Stimulated activated CD4-positive, alpha-beta T cell treated with anti-CD3 and anti-CD28 coated beads, TNF-alpha, amount 100 ng/mL, for 4 hours (primary cell): ENCODE measurements around the gene SMG7.
A peak's percentile ranks its signal among the peaks of the same experiment; 100 is the strongest.

Experiments
- DNase-seq, 3 experiments: peaks; one replicate each; pipeline ENCODE4 v3.0.0-alpha.2; 2020; ENCODE audit warnings: low read depth in 3 of 3

The SMG7 gene

DNA sequence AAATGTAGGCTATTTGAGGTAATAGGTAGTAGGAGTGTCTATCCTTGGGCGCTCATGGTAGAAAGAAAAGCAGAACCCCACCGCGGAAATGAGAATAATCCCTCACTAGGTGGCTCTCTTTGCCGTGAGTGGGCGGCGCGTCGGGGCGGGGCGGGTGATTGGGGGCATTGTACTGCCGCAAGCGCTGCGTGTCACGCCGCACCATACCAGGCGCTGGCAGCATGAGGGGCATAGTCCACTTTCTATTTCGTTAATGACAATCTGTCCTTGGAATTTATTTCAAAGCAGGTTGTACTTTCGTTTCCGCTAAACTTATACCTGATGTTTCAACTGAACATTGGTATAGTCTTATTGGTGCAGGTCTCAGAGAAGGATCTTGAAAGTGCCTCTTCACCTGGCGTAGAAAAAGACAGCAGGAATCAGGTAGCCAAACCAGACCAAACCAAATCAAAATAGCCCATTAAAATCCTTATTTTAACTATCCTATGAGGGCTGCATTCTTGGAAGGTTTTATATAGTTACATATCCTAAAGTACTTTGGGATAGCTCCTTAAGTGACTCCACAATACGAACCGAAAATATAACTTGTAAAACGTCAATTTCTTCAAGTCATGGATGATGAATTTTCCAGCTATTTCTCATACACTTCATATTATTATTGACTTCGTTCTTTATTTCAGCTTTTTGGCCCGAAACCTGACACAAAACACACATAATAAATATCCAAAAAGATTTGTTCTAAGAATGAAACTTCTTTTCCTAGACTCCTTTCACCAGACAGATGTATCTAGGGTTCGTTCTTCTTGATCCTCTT, 1.9 kb upstream of the SMG7 start:
- DNase-seq: peak; percentile 80 to 90 (median 89)

DNA sequence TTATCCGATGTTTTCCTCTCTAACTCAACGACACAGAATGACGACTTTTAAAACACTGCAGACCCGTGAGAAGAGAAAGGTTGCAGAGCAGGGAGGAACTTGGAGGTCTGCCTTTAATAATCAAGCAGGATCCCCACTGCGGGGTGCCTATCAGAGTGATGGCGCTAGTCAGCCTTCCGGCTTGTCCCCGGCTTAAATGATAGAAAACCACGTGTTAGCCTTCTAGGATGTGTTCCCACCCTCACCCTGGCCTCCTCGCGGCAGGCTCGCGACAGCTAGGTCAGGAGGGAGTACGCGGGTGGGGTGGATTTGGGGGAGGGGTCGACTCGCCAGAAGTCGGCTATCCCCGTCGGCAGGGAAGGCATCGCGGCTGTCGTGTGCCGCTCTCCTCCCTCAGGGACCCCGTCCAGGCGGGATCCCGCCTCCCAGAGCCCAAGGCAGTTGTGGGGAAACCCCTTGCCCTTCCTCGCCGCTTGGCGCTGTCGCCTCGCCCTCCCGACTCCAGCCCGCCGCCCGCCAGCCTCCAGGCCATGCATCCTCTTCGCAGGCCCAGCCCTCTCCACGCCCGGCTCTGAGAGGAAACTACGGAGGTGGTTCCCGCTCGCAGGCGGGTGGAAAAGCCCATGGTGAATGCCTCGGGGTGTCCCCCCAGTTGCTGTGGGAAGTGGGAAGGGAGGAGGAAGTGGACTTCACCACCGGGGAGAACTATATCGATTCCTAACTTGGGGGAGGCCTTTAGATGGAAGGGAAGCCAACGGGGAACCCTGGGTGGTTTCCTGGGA, 1.1 kb upstream of the SMG7 start:
- peak; percentile 56 to 58 (median 56) for DNase-seq

DNA sequence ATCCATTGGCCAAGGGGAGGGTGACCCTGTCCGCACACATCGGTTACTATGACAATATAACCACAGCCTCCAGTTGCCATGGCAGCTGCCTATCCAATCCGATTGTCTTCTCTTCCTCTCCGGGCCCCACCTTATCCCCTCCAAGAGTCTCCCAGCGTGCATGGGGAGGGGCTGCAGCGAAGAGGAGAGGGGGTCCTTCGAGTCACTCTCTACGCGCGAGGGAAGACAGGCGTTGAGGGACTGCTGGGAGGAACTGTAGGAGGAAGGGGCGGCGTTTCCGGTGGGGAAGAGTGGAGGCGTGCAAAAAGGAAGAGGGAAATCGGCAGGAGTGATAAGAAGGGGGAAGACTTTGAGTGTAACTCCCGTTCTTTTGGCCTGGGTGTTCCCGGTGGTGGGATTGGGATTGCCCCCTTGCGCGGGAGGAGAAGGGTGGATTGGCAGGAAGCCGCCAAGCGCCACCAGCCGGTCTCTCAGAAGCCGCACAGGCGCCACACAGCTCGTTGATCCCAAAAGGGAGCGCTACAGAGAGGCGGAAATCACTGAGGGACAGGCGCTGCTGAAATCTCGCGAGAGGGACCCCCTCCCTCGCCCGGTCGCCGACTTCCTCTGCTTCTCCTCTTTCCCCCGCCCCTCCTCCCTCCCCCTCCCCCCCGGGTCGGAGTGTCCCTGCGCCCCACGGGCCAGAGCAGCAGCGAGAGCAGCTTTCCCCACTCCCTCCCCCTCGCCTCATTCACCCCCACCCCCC, 384 bp upstream of the SMG7 start:
- peak; percentile 96 to 98 (median 97) for DNase-seq

DNA sequence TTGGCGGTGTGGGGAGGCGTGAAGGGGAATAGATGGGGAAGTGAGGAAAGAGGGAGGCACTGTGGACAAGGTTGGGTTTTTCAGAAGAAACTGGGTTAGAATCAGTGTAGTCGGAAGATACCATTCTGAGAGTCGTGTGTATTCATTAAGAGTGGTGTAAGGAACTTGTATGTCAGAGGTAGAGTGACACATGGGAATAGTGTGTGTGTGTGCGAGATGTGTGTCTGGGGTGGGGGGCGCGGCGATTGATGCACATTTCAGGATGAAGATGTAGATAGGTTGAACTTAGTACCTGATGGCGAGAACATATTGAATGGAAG, 878 bp downstream of the SMG7 start:
- DNase-seq: no peak

DNA sequence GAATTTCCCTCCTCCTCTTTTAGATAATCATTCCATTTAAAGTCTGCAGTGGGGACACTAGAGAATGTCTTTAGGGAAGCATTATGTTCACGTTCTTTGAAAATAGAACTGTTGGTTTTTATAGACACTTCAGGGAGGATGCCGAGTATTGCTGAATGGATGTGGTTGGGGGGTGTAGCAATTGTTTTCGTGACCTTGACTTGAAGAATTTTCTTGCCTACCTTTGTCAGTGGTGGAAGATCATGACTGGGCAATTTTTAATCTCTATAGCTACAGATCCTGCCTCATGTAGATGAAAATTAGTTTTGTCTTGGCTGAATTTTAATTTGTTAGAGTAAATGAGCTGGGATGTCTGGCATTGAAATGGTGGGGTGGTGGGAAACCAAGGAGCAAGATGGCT, 3.8 kb downstream of the SMG7 start:
- no peak for DNase-seq

DNA sequence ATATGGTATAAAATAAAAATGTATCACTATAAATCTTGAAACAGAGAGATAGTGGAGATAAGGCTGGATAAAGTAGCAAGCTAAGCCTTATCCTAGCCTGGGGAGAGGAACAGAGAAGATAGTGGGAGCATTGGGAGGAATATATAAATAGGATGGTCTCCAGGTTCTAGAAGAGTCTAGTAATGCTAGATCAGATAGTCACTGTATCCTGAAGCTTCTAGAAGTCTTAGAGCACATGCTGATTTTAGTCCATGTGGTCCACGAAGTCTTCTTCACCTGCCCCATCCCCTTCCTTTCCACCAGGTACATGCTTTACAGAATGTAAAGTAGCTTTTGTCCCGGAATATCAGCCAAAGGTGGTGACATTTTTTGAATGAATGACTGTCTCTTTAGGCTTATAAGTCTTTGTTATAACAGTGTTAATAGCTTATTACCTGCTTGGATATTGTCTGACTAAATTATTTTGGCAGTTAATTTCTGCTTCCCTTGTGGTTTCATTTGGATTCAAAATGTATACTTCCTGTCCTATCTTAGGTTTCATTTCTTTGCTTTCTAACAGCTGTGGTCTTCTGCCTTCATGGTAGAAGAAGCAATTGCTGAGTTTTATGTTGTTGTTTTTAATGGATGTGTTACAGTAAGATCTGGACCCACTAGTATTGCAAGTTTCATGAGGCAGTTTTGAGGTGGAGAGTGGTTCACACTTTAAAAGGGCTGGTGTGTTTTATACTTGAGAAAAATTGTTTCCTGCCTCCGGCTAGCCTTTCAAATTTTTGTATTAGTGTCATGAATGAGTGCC, 5.9 kb downstream of the SMG7 start:
- no peak for DNase-seq

DNA sequence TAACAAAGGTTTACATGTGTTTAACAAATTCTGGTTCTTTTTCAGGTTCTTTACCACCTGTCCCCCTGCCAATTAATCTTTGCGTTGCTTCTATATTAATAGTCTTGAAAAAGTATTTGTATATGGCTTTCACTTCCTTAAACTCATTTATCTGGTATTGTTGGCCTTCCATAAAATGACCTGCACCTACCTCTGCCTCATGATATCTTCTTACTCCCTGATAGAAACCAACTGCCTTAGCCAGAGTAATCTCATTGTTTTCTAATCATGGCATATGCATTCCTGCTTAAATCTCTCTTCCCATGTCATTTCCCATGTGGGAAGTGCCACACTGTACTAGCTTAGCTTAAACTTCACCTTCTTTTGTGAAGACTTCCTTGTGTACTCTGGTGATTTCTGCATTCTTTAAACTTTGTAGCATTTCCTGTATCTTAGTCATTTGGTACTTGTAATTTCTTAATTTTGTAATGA, 8.7 kb downstream of the SMG7 start:
- DNase-seq: no peak

DNA sequence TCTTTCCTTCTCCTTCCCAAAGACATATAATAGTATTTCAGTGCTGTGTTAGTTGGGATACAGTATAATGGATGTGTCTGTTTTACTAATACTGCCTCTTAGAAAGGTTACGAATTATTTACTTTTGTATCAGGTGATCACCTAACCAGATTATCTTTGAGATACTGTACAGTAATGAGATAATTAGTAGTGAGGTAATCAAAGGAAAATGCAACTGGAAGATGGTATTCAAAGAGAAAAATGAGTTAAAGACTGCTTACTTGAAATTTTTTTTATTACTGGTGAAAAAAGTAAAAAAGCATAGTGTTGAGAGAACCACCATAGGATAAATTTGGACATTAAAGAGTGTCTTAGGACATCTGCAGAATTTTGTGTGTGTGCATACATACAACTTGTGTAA, 10.9 kb downstream of the SMG7 start:
- no peak for DNase-seq

DNA sequence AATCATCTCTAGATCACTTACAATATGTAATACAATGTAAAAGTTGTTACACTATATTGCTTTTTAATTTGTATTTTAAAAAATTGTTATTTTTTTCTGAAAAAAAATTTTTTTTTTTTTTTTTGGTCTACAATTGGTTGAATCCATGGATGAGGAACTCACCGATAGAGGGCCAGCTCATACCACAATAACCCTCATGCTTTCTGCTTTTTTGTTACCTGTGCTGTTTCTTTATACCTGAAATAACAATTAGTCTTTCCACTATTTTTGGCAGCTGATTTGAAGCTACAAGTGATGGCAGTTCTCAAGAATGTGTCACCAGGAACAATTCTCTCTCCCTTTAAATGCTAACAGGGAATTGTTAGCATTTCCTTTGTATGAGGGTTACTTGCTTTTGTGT, 12.0 kb downstream of the SMG7 start:
- DNase-seq: no peak

DNA sequence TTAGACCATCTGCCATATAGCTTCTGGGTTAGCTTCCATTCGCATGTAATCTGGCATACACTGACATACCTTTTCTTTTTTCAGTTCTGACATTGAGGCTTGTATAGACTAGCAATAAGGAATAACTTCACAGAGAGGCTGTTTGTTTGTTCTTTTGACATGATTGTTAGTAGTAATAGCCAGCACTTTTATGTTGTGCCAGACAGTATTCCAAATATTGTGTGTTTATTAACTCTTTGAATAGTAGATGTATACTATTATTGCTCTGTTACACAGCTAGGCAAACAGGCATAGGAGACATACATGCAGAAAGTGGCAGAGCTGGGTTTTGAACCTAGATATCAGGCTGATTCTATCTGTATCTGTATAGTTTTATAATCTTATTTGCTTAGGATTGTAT, 12.6 kb downstream of the SMG7 start:
- DNase-seq: no peak

DNA sequence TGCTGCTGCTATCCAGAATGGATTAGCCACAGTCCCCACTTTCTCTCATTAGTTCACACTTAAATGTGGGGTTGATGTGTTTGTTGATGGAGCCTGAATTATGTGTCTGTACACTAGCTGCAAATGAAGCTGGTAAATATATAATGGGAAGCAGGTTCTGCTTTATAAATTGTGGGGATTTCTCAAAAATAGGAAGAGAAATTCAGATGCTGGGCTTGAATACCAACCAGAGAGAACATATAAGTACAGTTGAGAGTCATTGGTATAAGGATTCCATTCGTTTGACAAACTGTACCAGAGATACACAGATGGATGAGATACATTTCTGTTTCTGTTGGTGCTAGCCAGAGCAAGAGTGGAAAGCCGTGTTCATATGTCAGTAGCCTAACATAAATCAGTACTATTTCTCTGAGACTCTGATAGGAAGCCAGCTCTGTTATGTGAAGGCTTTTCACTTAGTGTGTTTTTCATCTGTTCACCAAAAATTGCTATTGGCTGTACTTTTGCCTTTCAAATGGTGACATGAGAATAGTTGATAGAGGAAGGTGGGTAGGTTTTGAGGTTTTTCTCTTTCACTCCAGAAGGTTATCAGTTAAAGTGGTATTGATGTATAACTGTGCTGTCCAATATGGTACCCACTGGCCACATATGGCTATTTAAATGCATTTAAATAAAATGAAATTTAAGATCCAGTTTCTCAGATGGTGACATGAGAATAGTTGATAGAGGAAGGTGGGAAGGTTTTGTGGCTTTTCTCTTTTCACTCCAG, 15.6 kb downstream of the SMG7 start:
- no peak for DNase-seq

DNA sequence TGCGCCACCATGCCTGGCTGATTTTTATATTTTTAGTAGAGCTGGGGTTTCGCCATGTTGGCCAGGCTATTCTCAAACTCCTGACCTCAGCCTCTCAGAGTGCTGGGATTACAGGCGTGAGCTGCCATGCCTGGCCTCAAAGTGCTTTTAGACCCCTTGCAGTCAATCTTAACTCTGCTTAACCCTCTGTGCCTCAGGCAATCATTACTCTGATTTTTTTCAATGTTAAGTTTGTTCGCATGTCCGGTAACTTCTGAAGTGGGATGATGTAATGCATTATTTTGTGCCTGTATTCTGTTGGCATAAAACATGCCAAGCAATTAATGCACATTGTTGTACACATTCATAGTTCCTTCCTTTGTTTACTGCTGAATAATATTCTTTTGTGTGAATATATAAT, 18.6 kb downstream of the SMG7 start:
- DNase-seq: no peak

DNA sequence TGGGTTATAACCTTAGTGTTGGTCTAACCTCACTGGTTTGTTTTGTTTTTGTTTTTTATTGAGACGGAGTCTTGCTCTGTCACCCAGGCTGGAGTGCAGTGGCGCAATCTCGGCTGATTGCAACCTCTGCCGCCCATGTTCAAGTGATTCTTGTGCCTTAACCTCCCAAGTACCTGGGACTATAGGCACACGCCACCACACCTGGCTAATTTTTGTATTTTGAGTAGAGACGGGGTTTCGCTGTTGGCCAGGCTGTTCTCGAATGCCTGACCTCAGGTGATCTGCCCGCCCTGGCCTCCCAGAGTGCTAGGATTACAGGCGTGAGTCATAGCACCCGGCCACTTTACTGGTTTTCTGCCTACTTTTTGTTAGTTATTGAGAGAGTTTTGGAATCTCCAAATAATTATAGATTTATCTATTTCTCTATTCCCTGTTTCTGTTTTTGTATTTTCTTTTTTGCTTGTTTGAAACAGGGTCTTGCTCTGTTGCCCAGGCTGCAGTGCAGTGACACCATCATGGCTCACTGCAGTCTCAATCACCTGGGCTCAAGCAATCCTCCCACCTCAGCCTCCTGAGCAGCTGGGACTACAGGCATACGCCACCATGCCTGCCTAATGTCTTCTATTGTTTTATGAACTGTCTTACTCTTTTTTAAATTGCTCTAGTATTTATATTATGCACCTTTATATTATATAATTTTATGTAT, 21.4 kb downstream of the SMG7 start:
- no peak for DNase-seq

DNA sequence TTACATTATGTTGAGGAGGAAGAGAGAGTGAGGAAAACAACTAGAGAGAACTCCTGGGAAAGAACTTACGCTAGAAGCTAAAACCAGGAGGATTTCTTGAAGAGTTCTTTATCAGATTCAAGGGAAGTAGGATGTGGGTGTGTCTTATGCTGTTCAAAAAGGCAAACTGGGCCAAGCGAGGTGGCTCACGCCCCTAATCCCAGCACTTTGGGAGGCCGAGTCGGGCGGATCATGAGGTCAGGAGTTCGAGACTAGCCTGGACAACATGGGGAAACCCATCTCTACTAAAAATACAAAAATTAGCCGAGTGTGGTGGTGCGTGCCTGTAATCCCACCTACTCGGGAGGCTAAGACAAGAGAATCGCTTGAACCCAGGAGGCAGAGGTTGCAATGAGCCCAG, 23.1 kb downstream of the SMG7 start:
- DNase-seq: no peak

DNA sequence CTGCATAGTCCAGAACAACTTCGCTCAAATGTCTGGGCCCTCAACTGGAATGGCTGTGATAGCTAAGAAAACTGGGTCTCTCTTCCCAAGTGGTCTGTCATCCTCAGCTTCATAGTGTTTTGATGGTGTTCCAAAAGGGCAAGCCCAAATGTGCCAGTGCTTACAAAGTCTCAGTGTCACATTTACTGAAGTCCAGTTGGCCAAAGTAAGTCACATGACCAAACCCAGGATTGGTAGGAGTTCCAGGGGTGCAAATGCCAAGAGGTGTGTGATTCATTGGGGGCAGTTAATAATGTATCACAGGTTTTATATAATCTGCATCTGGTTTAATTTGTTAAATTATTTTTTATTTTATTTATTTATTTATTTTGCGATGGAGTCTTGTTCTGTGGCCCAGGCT, 24.9 kb downstream of the SMG7 start:
- no peak for DNase-seq

DNA sequence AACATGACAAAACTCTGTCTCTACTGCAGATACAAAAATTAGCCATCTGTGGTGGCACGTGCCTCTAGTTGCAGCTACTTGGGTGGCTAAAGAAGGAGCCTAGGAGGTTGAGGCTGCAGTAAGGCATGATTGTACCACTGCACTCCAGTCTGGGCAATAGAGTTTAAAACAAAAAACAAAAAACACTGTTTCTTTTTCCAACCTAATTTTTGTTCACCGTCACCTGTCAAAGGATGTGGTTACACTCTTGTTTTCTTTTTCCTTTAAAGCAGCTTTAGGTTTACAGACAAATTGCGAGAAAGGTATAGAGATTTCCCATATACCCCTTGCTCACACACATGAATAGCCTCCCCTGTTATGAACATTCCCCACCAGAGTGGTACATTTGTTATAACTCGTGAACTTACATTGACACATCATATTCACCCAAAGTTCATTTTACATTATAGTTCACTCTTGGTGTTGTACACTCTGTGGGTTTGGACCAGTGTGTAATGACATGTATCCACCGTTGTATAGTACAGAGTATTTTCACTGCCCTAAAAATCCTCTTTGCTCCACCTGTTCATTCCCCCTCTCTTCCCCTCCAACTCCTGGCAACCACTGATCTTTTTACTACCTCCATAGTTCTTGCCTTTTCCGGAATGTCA, 26.2 kb downstream of the SMG7 start:
- DNase-seq: no peak

DNA sequence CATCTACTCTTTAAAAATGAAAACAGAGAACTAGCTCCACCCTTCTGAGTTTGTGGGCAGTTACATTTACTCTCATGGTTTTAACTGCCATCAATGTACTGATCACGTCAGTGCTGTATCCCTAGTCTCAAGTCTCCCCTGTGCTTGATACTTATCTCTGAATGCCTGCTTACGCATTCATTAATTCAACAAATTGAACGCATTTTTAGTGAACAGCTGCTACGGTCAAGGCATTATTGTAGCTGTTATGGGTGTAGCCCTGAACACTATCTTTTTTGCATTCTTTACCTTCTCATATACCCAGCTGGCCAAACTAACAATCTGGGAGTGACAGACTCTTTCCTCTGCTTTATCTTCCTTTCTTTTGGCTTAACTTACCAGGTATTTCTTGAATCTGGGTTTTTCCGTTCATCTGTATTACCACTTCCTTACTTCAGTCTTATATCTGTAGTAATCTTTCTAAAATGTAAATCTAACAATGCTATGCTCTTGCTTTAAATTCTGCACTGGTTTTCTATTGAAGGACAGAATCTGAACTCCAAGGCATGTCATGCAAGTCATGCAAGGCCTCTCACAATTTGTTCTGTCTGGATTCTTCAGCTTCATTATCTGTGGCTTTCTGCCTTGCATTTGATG, 33.3 kb downstream of the SMG7 start:
- no peak for DNase-seq

DNA sequence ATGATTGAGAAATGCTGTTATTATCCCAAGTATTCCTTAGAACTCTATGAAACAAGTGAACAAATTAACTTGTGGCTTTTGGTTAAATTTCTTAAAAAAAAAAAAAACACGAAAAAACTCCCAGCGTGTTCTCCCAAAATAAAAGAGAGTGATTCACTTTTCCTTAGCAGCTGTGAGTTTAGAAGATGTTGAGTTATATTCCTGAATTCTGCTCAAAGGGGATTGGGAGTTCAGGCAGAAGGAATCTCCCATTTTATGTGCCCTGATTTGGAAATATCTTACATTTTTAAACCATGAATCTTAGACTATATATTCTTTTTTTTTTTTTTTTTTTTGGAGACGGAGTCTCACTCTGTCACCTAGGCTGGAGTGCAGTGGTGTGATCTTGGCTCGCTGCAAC, 34.3 kb downstream of the SMG7 start:
- no peak for DNase-seq

DNA sequence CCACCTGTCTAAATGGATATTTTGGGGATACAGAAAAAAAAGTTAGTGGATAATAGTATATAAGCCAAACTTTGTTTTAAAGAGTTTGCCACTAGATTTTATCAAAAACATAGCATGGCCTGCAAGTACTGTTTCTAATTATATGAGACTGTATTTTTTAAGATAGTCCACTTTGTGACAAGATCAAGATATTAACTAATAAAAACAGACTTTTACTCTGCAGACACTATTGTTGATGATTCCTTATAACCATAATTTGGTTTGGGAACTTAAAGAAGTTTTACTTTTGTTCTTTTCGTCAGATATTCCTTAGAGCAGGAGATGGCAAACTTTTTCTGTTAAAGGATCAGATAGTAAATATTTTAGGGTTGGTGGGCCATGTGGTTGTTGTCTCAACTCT, 36.4 kb downstream of the SMG7 start:
- no peak for DNase-seq
